AG08396 (cell line): ENCODE results near the gene TPSD1.
"Not testable (repeated sequence)": the region's sequence is repeated elsewhere in the genome, so short reads cannot be mapped to it uniquely, and the experiment has no call there.

Experiments used
- DNase-seq: peaks from one replicate; pipeline ENCODE4 v3.0.0; 2012; ENCODE audit warnings: low spot score, mixed read lengths

TPSD1 gene

DNA sequence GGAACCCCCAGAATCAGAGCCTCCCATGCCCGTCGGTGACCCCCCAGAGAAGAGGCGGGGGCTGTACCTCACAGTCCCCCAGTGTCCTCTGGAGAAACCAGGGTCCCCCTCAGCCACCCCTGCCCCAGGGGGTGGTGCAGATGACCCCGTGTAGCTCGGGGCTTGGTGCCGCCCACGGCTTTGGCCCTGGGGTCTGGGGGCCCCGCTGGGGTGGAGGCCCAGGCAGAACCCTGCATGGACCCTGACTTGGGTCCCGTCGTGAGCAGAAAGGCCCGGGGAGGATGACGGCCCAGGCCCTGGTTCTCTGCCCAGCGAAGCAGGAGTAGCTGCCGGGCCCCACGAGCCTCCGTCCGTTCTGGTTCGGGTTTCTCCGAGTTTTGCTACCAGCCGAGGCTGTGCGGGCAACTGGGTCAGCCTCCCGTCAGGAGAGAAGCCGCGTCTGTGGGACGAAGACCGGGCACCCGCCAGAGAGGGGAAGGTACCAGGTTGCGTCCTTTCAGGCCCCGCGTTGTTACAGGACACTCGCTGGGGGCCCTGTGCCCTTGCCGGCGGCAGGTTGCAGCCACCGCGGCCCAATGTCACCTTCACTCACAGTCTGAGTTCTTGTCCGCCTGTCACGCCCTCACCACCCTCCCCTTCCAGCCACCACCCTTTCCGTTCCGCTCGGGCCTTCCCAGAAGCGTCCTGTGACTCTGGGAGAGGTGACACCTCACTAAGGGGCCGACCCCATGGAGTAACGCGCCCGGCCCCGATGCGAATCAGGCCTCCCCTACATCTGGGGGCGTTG, 34.8 kb upstream of the TPSD1 start:
- no peak for DNase-seq

DNA sequence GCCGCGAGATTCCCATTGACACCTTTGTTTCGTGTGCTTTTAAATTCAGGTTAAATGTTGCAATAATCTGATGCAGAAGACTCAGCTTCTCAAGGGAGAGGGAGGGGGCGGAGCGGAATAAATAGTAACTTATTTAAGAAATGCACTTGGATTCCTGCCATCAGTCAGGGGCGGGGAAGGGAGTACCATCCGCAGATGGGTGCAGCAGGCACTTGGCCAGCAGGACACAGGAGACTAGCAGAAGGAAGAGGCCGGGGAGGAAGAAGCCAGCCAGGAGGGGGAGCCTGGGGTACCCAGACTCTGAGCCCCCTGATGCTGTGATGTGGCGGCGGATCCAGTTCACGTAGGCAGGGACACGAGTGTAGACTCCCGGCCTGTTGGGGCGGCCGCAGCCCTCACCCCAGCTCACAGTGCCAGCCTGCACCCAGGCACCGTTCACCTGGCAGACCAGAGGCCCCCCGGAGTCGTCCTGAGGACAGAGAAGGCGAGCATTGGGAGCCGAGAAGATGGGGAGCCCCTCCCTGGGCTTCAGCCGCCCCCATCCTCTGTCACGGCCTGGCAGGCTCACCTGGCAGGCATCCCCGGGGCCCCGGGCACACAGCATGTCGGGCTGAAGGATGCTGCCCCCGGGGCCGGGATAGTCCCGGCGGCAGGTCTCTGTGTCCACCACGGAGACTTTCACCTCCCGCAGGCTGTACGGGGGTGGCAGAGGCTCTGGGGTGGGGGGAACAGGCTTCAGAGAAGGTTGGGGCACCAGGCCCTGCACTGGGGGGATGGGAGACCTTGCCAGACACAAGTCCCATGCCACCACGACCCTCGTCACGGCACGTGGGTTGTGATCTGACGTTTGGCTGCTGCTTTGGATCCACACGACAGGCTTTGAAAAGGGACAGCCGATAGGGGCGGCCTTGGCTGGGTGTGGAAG, 34.0 kb upstream of the TPSD1 start:
- no peak for DNase-seq

DNA sequence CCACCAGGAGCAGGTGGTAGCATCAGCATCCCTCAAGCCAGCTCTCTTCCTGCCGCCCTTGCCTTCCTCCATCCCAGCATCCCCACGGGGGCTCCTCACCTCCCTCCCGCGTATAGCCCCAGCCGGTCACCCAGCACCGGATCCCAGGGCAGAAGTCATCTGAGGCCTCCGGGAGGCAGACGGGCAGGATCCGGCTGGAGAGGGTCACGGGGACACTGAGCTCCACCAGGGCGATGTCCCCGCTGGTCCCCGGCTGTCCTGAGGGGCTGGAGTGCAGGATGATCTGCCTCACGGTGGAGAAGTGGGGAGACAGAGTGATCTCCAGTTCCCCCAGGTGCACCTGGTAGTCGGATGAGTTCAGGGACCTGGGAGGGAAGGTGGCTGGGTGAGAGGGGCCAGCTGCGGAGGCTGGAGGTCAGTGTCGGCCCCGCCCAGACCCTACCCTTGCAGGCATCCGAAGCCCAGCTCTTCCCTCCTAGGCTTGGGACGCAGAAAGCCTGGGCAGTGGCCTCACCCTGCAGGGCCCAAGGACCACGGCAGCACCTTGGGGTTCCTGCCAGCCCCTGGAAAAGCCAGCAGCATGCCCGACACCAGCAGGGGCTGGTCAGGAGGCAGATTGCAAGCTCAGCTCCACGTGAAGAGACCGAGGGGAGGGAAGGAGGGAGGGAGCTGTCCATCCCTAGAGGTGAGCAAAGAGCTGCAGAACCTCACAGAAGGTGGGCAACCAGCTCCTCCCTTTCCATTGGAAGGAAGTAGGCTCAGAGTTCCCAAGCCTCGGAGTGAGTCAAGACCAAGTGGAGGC, 33.1 kb upstream of the TPSD1 start:
- no peak for DNase-seq

DNA sequence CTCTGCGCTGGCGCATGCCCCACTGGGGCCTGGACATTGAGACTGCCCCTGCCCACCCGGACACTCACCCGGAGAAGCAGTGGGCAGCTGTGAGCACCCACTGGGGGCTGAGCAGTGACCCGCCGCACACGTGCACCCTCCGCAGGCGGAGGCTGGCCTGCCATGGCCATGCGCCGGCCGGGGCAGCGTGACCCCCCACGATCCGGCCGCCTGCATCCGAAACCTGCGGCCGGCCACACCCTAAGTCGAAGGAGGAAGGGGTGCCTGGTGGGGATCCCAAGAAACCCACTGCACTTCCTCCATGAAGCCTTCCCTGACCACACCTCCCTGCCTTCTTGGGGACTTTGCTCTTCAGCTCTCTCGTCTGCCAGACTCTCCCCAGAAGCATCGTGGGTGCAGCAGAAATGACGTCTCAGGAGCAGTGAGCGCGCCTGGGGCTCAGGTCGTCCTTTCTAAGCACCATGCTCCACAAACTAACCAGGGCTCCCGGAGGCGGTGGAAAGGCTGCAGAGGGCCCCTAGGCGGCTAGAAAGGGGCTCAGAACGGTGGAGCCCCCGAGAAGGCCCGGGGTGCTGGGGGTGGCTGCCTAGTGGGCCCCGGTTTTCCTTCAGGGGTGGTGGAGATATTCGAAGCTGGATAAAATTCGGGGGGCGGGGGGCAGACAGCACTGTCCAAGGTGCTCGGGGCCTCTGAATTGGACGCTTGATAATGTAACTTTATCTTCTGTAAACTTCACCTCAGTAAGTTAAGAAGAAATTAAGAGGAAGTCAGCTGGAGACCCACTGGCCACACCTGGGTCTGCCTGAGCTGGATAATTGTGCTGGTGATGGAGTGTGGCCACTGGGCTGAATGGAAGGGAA, 32.3 kb upstream of the TPSD1 start:
- DNase-seq, result no peak

DNA sequence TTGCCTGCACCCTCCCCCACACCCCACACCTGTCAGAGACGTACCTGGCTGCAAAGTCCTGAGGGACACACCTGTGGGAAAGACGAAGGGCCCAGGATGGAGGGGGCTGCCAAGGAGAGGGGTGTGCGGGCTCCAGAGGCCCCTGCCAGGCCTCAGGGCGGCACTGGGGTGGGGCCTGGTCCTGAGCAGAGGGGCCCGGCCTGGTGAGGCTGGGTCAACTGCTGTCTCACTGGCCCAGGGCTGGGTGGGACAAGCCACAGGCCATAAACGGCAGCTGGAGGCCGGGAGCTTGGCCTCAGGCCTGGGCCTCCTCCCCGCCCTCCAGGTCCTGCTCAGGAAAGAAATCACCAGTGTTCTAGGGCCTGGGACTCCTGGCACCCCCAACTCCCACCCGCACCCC, 31.3 kb upstream of the TPSD1 start:
- no peak for DNase-seq

DNA sequence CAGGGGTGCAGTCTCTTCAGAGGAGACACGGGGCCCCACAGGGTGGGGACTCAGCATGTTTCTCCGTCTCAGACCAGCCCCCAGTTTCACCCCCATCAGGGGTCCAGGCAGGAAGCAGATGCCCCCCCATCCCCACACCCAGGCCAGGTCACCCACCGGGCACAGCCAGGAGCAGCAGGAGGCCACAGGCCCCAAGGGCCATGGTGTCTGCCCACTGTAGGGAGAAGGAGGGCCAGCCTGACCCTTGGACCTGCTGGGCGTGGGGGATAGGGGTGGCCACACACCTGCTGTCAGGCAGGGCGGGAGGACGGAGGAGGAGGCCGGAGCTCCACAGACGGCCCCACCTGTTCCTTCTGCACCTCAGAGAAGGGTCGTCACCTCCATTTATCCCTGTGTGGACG, 30.8 kb upstream of the TPSD1 start, which contains the start of gene TPSG1:
Gene TPSG1 (minus strand): TSS at position 218 of the 401 bp plus-strand sequence. CDS start 16 bp downstream, at position 202.
- DNase-seq, result no peak

DNA sequence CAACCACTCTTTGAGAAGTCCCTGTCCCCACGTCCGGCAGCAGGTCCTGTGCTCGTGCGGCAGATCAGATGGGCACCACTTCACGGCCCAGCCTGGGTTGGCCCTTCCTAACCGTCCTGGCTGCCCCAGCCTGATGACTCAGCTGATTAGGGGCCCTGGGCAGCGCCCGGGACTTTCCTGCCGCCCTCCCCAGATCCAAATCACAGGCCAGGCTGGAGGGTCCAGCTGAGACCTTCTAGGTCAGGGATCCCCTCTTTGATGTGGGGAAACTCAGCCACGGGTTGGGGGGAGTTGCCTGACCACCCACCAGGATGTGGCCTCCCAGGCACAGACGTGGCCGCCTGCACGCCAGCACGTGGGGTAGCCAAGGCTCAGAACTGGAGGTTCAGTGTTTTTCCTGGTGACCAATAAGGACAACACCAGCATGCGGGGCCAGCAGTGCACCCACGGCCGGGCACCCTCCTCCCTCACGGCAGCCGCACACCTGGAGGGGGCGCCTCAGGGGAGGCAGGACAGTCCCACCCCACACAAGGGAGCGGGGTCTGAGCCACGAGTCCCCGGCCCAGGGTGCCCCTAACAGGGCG, 30.0 kb upstream of the TPSD1 start:
- DNase-seq, result not testable (repeated sequence)

DNA sequence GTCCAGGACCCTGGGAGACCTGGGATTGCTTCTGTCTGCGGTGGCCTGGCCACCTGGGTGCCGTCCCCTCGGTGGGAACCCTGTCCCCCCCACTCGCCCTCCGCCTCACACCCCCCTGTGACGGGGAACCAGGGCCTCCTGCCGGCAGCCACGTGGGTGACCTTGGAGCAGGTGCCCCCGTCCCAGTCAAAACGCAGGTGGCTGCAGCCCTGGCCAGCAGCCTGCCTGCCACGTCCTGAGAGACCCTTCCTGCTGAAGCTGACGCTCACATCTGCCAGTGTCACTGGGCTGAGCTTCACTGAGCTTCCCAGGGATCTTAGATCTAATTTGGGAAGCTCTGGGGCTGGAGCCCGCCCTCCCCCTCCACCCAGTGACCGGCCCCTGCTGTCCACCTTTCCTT, 29.2 kb upstream of the TPSD1 start:
- not testable (repeated sequence) for DNase-seq

DNA sequence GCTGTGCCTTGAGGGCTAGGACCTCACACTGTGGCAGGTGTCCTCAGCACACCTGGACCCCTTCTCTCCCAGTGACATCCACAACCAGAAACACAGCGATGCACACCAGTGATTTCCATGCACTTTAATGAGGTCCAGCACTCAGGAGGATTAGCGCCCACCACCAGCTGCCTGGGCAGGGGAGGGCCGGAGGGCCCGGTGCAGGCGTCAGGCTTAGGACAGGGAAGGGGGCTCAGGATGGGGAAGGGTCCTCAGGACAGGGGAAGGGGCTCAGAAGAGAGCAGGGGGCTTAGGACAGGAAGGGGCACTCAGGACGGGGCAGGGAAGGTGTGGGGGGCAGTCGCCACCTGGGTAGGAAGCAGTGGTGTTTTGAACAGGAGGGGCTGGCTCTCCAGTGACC, 27.6 kb upstream of the TPSD1 start:
- not testable (repeated sequence) for DNase-seq

DNA sequence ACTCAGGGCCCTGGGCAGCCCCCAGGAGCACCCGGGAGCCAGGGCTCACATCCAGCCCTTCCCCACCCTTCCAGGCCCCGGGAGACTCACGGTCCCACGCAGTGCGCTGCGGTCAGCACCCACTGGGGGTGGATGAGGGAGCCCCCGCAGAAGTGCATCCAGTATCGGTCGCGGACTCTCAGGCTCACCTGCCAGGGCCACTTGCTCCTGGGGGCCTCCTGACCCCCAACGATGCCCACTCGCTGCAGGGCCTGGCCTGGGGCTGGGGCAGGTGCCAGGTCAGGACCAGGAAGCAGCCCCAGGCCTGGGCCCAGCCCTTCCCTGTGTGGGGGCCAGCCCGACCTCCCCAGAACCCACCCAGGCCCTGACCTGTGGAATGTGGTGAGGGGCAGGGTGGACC, 26.4 kb upstream of the TPSD1 start:
- not testable (repeated sequence) for DNase-seq

DNA sequence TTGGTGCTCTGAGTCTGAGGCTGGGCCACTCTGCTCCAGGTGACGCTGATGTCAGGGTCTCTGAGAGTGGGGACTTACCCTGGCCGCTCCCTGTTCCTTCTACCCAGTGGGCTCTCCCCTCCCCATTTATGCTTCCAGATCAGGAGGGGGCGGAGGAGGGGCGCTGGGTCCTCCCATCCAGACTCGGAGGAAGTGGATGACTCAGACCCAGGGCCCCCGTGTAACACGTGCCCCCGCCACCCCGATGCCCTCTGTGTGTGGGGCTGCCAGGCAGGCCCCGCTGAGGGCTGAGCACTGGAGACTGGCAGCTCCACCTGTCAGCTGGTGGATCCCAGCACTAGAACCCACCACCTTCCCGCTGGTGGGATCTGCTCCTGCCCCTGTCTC, 25.8 kb upstream of the TPSD1 start, which contains the start of gene TPSB2:
Gene TPSB2 (minus strand): TSS at position 101 of the 387 bp plus-strand sequence. CDS start 233 bp downstream, outside the sequence.
- DNase-seq, result not testable (repeated sequence)

DNA sequence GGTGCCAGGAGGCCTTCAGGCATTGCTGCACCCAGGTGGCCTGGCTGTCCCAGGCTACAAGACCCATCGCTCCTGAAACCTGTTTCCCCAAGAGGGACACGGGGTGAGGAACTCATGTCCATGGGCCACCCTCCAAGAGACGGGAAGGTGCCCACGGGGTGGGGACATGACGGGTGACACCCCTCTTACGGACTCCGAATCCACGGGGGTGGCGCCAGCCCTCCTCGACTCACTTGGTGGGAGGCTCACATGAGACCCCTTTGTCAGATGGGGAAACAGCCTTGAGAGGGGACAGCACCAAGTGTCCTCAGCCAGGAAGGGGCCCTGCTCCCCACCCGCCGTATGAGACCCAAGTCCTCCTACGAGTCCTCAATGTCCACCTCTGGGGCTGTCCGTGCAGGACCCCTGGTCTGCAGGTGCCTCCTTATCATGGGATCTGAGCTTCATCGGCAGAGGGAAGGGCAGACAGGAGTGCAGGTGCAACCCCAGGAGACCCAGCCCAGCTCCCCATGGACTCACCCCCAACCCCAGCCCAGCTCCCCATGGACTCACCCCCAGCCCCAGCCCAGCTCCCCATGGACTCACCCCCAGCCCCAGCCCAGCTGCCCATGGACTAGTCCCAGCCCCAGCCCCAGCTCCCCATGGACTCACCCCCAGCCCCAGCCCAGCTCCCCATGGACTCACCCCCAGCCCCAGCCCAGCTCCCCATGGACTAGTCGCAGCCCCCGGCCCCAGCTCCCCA, 25.2 kb upstream of the TPSD1 start:
- DNase-seq, result not testable (repeated sequence)

DNA sequence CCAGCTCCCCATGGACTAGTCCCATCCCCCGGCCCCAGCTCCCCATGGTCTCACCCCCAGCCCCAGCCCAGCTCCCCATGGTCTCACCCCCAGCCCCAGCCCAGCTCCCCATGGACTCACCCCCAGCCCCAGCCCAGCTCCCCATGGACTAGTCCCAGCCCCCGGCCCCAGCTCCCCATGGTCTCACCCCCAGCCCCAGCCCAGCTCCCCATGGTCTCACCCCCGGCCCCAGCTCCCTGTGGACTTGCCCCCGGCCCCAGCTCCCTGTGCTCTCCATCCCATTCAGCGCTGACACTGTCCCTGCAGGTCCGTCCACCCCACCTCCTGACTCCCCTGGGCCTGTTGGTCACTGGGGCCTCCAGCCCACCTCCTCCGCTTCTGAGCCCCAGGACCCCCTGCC, 24.6 kb upstream of the TPSD1 start:
- DNase-seq, result not testable (repeated sequence)

DNA sequence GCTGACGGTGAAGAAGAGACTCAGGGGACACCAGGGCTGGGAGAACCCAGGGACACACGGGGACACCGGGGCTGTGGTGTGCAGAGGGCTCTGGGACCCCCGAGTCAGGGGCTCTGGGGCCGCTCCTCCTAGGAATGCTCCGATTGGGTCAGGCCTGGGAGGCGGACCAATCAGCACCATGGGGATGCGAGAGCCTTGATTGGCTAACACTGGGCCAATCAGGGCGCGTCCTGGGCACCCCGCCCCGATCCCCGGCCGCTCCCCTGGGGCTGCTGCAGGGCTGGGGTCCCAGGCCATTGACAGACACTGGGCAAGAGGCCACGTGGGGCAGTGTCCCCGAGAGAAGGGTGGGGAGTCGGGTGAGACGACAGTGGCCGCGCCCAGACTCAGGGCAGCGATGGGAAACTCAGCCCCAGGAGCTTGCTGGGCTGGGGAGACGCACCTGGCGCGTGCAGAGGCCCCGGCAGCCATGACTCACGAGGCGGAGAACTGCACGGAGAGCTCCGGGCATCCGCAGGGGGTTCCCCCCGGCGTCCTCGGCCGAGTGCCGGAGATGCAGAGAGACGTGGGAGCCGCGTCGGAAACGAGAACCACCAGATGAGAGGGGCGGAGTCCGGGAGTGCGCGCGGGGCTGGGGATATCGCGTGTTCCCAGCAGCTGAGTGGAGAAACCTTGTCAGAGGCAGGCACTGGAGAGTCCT, 23.7 kb upstream of the TPSD1 start:
- not testable (repeated sequence) for DNase-seq

DNA sequence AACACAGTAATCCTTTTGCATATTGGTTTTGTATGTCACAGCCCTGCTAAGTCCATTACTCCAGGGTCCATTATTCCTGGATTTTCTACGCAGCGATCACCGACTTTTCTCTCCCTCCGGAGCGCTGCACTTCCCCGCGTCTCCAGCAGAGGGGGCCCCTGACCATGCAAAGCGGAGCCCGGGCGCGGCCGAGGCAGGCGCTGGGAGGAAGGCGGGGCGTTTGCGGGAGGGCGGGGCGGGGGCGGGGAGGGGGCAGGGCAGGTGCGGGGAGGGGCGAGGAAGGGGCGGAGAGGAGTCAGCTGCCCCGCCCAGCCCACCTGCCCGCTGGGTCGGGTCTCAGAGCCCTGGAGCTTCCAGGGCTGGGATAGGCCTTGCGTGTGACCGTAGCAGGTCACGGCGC, 19.2 kb upstream of the TPSD1 start:
- DNase-seq, result not testable (repeated sequence)

DNA sequence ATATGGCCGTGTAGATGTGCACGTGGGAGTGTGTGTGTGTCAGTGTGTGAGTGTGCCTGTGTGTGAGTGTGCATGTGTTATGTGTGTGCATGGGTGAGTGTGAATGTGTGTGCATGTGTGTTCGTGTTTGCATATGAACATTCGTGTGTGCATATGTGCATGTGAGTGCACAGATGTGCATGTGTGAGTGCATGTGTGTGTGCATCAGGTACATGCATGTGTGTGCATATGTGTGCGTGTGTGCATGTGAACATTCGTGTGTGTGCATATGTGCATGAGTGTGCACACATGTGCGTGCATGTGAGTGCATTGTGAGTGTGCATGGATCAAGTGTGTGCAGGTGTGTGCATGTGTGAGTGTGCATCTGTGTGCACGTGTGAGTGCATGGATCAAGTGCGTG, 17.9 kb upstream of the TPSD1 start:
- DNase-seq, result no peak

DNA sequence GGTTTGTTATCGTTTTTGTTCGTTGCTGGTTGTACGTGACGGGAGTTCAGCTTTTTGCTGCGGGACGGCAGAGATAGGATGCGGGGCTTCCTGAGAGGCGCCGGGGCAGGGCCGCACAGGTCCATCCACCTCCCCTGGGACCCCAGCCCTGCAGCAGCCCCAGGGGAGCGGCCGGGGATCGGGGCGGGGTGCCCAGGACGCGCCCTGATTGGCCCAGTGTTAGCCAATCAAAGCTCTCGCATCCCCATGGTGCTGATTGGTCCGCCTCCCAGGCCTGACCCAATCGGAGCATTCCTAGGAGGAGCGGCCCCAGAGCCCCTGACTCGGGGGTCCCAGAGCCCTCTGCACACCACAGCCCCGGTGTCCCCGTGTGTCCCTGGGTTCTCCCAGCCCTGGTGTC, 17.0 kb upstream of the TPSD1 start:
- DNase-seq, result not testable (repeated sequence)

DNA sequence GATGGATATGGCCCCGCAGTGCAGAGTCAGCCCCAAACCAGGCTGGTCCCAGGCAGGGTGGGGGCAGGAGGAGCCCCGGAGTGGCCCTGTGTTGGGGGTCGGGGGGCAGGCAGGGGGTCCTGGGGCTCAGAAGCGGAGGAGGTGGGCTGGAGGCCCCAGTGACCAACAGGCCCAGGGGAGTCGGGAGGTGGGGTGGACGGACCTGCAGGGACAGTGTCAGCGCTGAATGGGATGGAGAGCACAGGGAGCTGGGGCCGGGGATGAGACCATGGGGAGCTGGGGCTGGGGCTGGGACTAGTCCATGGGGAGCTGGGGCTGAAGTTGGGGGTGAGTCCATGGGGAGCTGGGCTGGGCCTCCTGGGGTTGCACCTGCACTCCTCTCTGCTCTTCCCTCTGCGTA, 16.3 kb upstream of the TPSD1 start:
- DNase-seq, result not testable (repeated sequence)

DNA sequence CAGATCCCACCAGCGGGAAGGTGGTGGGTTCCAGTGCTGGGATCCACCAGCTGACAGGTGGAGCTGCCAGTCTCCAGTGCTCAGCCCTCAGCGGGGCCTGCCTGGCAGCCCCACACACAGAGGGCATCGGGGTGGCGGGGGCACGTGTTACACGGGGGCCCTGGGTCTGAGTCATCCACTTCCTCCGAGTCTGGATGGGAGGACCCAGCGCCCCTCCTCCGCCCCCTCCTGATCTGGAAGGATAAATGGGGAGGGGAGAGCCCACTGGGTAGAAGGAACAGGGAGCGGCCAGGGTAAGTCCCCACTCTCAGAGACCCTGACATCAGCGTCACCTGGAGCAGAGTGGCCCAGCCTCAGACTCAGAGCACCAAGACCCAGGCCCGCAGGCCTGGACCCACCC, 15.4 kb upstream of the TPSD1 start, which contains the start of gene TPSAB1:
Gene TPSAB1 (plus strand): TSS at position 270 of the 400 bp plus-strand sequence. CDS start 234 bp downstream, outside the sequence.
- DNase-seq, result not testable (repeated sequence)
